Common myeloid progenitor, CD34-positive (primary cell): ENCODE measurements around the gene HORMAD2.

Experiments used
- CTCF ChIA-PET: fragments of 350-600 bp; sonication (Branson Sonifier 250); formaldehyde crosslinking; loops from one replicate; lab custom pipeline; 2021; ENCODE audit warnings: antibody characterized with exemption; lab: Charles Lee
- POLR2A ChIA-PET: fragments of 350-600 bp; sonication (Branson Sonifier 250); formaldehyde crosslinking; loops from one replicate; lab custom pipeline; 2021; ENCODE audit warnings: antibody characterized with exemption; lab: Charles Lee
- DNase-seq, 3 donors: peaks; one replicate each; pipeline versions ENCODE4 v3.0.0 to v3.0.0-alpha.2; 2013
- H3K27ac ChIP-seq, 2 experiments: 1 replicate in 1 of 2; 2 replicates in 1 of 2; pipeline ENCODE4 v1.7.0; 2013; ENCODE audit warnings: inconsistent platforms in 2 of 2, low read length in 2 of 2, mild to moderate bottlenecking in 2 of 2, low read depth in 1 of 2, moderate library complexity in 1 of 2; ENCODE audit not compliant: severe bottlenecking in 2 of 2, insufficient read depth in 1 of 2, poor library complexity in 1 of 2
- H3K27me3 ChIP-seq, 5 experiments: replicated peaks in 2 of 5; 1 replicate in 3 of 5; 2 replicates in 2 of 5; pipeline versions ENCODE4 v1.6.1 to v1.7.0; 2013; ENCODE audit warnings: low read length in 4 of 5, mild to moderate bottlenecking in 2 of 5, moderate library complexity in 2 of 5, inconsistent platforms in 1 of 5; ENCODE audit not compliant: insufficient read depth in 5 of 5, control insufficient read depth in 4 of 5
- H3K36me3 ChIP-seq, 4 experiments: 1 replicate in 2 of 4; 2 replicates in 2 of 4; pipeline versions ENCODE4 v1.6.1 to v1.7.0; 2013; ENCODE audit warnings: low read length in 3 of 4, control low read depth in 1 of 4, mild to moderate bottlenecking in 1 of 4; ENCODE audit not compliant: control insufficient read depth in 4 of 4, insufficient read depth in 4 of 4
- H3K4me1 ChIP-seq, 4 experiments: 1 replicate in 3 of 4; 2 replicates in 1 of 4; pipeline versions ENCODE4 v1.6.1 to v1.7.1; 2013; ENCODE audit warnings: low read length in 3 of 4, mild to moderate bottlenecking in 3 of 4, control low read depth in 1 of 4, inconsistent platforms in 1 of 4, moderate library complexity in 1 of 4; ENCODE audit not compliant: control insufficient read depth in 4 of 4, insufficient read depth in 4 of 4; ENCODE audit errors: control extremely low read depth in 1 of 4
- H3K4me3 ChIP-seq, 7 experiments: 1 replicate in 4 of 7; 2 replicates in 3 of 7; pipeline versions ENCODE4 v1.5.1 to v1.7.0; 2013; ENCODE audit warnings: mild to moderate bottlenecking in 7 of 7, low read length in 6 of 7, moderate library complexity in 6 of 7, inconsistent platforms in 2 of 7, low read depth in 2 of 7, control low read depth in 1 of 7; ENCODE audit not compliant: insufficient read depth in 4 of 7, control insufficient read depth in 1 of 7; ENCODE audit errors: extremely low read depth in 1 of 7
- H3K9me3 ChIP-seq, 5 experiments: 1 replicate in 4 of 5; 2 replicates in 1 of 5; pipeline versions ENCODE4 v1.6.1 to v1.7.1; 2013; ENCODE audit warnings: low read length in 4 of 5, mild to moderate bottlenecking in 2 of 5, inconsistent platforms in 1 of 5, low read depth in 1 of 5, moderate library complexity in 1 of 5; ENCODE audit not compliant: control insufficient read depth in 4 of 5, insufficient read depth in 2 of 5; ENCODE audit errors: control extremely low read depth in 1 of 5
- WGBS: methylation state at CpG from one replicate; pipeline ENCODE4 v1.1.5; 2013; ENCODE audit not compliant: insufficient coverage; 5-methylcytosine and 5-hydroxymethylcytosine counted together

Gene HORMAD2

DNA sequence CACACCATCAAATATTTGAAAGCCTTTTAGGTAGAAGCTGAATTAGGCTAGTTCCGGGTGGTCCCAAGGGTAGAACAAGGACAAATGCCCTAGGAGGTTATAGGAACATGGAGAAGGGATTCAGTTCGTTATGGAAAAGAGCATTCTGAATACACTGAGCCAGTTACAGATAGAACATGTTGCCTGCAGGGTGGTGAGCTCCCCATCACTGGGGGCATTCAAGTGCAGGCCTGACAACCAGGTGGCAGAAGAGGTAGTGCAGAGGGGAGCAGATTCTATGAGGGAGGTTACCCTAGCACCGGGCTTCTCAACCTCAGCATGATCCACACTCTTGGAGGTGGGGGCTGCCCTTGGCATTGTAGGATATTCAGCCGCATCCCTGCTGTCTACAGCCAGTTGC, 142.1 kb downstream of the HORMAD2 start:
- no peaks in the 10 kb centered on the region for H3K36me3 ChIP-seq
- H3K4me3 ChIP-seq = no peak overlapping the region
- no peak overlapping the region for H3K27ac ChIP-seq
- WGBS = 94% methylated on average over 4 of the region's 4 CpGs
- no peaks in the 10 kb centered on the region for H3K9me3 ChIP-seq
- no peaks in the 10 kb centered on the region for H3K27me3 ChIP-seq
- POLR2A ChIA-PET = no interaction called here
- DNase-seq = no peak
- CTCF ChIA-PET = no interaction called here
- H3K4me1 ChIP-seq = peaks cover 0 to 44% (median 23%) of the 10 kb centered on the region in 4 experiments

DNA sequence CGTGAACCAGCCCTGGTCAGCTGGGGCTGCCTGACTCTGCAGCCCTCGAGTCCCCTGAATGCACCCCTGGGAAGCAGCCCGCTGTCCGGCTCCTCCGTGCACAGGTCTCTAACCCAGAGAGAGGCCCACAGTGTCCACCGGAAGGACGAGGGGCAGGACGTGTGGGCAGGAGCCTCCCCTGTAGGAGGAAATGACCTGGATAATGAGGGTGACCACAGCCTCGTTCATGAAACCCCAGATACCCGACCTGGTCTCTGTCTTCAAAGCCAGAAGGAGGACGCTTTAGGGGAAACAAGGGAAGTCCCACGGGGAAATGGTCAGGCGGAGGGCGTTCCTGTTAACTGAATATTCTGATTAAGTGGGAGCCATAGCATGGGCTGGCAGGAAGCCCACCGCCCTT, 143.0 kb downstream of the HORMAD2 start:
- Histone ChIP-seq H3K27me3 (no peaks in the 10 kb centered on the region), H3K36me3 (no peaks in the 10 kb centered on the region), H3K4me3 (no peak overlapping the region), H3K4me1 (peaks cover 0 to 45% (median 25%) of the 10 kb centered on the region in 4 experiments), H3K9me3 (no peaks in the 10 kb centered on the region), H3K27ac (no peak overlapping the region)
- WGBS = 68% methylated on average over 15 of the region's 15 CpGs
- ChIA-PET CTCF (no interaction called here), POLR2A (no interaction called here)
- no peak for DNase-seq

DNA sequence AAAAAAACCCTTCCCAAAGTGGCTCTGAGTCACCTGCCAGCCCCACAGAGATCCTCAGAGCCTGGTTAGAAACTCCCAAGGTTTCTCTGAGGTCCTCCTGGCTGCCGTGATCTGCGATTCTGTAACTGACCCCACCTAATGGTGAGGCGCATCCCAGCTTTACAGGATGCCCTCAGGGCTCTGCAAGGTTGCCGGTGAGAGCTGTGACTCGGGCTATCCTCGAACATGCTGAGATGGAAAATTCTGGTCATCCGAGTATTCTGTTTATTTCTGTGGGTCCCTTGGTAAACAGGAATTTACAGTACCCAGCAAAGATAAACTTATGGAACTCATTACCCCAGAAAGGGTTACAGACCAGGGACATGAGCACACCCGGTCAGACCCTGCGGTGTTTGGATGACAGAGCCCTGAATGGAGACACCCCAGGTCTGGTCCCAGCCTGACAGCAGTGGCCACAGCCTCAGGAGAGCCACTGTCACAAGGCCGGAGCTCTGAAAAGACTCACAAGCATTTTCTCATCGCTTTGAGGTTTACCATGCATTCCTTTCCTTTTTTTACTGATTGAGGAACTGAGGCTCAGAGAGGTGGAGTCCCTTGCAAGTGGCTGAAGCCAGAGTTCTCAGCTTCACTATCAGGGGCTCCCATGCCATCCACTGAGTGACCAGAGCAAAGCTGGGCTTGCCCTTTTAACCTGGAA, 144.0 kb downstream of the HORMAD2 start:
- no peak for DNase-seq
- no peaks in the 10 kb centered on the region for H3K27me3 ChIP-seq
- no peaks in the 10 kb centered on the region for H3K36me3 ChIP-seq
- no peak overlapping the region for H3K4me3 ChIP-seq
- no peak overlapping the region for H3K27ac ChIP-seq
- no peaks in the 10 kb centered on the region for H3K9me3 ChIP-seq
- WGBS = 81% methylated on average over 9 of the region's 11 CpGs
- ChIA-PET POLR2A (interaction anchor here (0.6 to 1.4 kb wide), 2 partner anchors 9 to 35 kb away, joined by 3 read pairs; no protein-coding TSS in a partner anchor), CTCF (interaction anchor here (1.2 to 1.5 kb wide), 3 partner anchors 17 to 116 kb away, joined by 3 to 7 read pairs (median 5); no protein-coding TSS in a partner anchor)
- peaks cover 0 to 53% (median 25%) of the 10 kb centered on the region in 4 experiments for H3K4me1 ChIP-seq

DNA sequence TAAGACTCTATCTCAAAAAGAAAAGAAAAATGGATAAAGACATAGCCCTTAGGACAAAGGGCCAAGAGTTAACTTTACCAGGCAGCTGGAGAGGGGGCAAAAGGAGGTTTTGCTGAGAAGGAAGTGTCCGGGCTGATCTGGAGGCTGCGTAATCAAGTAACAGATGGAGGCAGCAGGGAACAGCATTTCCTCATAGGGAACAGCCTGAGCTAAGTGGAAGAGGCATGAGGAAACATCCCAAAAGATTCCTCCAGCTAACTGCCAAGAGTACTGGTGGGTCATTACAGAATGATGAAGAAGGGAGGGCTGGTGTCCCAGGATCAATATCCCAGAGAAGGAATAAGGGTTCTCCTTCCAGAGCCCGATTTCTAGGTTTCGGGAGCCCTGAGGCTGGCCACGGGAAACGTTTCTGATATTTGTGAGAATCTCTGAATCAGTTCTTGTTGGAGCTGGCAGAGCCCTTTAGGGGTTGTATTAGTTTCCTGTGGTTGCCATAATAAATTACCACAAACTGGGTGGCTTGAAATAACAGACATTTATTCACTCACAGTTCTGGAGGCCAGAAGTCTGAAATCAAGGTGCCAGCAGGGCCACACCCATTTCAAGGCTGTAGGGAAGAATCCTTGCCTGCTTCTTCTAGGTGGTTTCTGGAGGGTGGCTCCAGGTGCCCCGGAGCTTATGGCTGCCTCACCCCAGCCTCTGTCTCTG, 145.1 kb downstream of the HORMAD2 start:
- Histone ChIP-seq H3K27ac (no peak overlapping the region), H3K4me3 (no peak overlapping the region), H3K36me3 (no peaks in the 10 kb centered on the region), H3K9me3 (no peaks in the 10 kb centered on the region), H3K27me3 (no peaks in the 10 kb centered on the region), H3K4me1 (peaks cover 0 to 54% (median 23%) of the 10 kb centered on the region in 4 experiments)
- POLR2A ChIA-PET = interaction anchor here (0.5 to 1.4 kb wide), 4 partner anchors 10 to 1246 kb away, joined by 3 read pairs; partner anchors contain the start of gene LIF
- peak in 1 of 3 donors; percentile 45 for DNase-seq
- 93% methylated on average over 4 of the region's 7 CpGs for WGBS
- CTCF ChIA-PET = interaction anchor here (1.2 to 1.5 kb wide), 3 partner anchors 16 to 117 kb away, joined by 3 to 7 read pairs (median 5); no protein-coding TSS in a partner anchor

DNA sequence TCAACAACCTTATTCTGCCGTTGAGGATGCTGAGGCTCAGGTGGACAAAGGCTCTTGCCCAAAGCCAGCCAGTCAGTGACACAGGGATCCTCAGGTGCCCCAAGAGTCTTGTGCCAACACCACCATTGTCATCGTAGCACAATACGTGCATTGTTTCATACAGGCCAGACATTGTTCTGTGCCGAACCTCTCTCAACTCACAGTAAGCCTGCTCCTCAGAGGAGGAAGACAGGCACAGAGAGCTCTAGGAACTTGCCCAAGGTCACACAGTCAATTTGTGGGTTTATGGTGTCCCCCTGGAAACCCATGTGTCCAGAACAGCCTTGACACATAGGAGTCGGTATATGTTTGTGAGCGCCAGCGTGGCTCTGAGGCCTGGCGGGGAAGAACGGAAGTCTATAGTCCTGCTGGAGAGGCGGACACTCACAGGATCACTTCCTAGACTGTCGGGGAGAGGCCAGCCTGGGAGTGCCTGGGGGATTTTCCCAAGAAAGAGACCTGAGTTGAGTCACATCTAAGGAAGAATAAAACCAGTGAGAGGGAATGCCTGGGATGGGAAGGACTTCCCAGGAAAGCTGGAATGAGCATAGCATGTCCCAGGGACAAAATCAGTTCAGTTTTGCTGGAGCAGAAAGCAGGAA, 146.0 kb downstream of the HORMAD2 start:
- no peak overlapping the region for H3K4me3 ChIP-seq
- no peak for DNase-seq
- POLR2A ChIA-PET = no interaction called here
- H3K4me1 ChIP-seq = peaks cover 0 to 45% (median 14%) of the 10 kb centered on the region in 4 experiments
- CTCF ChIA-PET = interaction anchor here (0.8 kb wide), 1 partner anchor 29 kb away, joined by 3 read pairs; no protein-coding TSS in a partner anchor
- no peaks in the 10 kb centered on the region for H3K27me3 ChIP-seq
- no peak overlapping the region for H3K27ac ChIP-seq
- no peaks in the 10 kb centered on the region for H3K9me3 ChIP-seq
- H3K36me3 ChIP-seq = no peaks in the 10 kb centered on the region
- WGBS = 97% methylated on average over 10 of the region's 11 CpGs
